Measurements from ENCODE around the gene CCDC91.

DNA sequence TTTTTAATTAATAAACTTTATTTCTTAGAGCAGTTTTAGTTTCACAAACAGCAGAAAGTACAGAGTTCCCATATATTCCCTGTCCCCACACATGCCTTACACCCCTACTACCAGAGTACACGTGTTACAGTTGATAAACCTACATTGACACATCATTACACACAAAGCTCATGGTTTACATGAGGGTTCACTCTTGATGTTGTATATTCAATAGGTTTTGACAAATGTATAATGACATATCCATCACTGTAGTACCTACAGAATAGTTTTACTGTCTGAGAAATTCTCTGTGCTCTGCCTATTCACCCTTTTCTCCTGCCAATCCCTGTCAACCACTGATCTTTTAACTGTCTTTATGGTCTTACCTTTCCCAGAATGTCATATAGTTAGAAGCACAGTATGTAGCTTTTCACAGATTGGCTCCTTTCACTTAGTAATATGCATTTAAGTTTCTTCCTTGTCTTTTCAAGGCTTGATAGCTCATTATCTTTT, 15.1 kb upstream of the CCDC91 start:
- TF ChIP-seq, protein P1, sequence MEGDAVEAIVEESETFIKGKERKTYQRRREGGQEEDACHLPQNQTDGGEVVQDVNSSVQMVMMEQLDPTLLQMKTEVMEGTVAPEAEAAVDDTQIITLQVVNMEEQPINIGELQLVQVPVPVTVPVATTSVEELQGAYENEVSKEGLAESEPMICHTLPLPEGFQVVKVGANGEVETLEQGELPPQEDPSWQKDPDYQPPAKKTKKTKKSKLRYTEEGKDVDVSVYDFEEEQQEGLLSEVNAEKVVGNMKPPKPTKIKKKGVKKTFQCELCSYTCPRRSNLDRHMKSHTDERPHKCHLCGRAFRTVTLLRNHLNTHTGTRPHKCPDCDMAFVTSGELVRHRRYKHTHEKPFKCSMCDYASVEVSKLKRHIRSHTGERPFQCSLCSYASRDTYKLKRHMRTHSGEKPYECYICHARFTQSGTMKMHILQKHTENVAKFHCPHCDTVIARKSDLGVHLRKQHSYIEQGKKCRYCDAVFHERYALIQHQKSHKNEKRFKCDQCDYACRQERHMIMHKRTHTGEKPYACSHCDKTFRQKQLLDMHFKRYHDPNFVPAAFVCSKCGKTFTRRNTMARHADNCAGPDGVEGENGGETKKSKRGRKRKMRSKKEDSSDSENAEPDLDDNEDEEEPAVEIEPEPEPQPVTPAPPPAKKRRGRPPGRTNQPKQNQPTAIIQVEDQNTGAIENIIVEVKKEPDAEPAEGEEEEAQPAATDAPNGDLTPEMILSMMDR (optimal IDR thresholded peaks at IDR 0.05 in 1 of 3, IDR thresholded peaks at IDR 0.05 in 1 of 3, conservative IDR thresholded peaks at IDR 0.05 in 1 of 3; ENCODE audit: extremely low read depth in 1 of 3, insufficient read depth in 2 of 3, low read length in 3 of 3), result no peak
- no peak for TF ChIP-seq EZH2 (IDR thresholded peaks at IDR 0.05; ENCODE audit: low read length)
